T-cell (primary cell): ENCODE results near the gene FOXD2. TPM values are rescaled to one million over a fixed set of nuclear protein-coding genes. Genes with fewer than 3 reads are reported as not detected.

Experiments used
- ATAC-seq, 4 experiments: fragments of 200-7000 bp in 3 of 4; fragments of 150-1000 bp in 1 of 4; cut with Tn5 transposase; replicated peaks in 1 of 4; 1 replicate in 3 of 4; 2 replicates in 1 of 4; pipeline ENCODE4 v1.10.0; 2021; ENCODE audit warnings: moderate library complexity in 3 of 4, mild to moderate bottlenecking in 2 of 4, moderate number of reproducible peaks in 1 of 4
- CTCF ChIA-PET, 2 donors: fragments of 300-600 bp; sonication (Branson Sonifier 250); formaldehyde crosslinking; loops; one replicate each; lab custom pipeline; 2022; ENCODE audit warnings: antibody characterized with exemption in 2 of 2; lab: Charles Lee
- POLR2A ChIA-PET, 2 donors: fragments of 300-600 bp; sonication (Branson Sonifier 250); formaldehyde crosslinking; loops; one replicate each; lab custom pipeline; 2022; ENCODE audit warnings: antibody characterized with exemption in 2 of 2; lab: Charles Lee
- DNase-seq, 35 experiments: peaks; one replicate each; pipeline versions ENCODE4 v3.0.0 to v3.0.0-alpha.2; 2013 to 2023
- H3K27ac ChIP-seq: one replicate; pipeline ENCODE4 v1.5.1; 2013; ENCODE audit warnings: low read length
- H3K27me3 ChIP-seq, 2 experiments: replicated peaks in 1 of 2; 1 replicate in 1 of 2; 2 replicates in 1 of 2; pipeline versions ENCODE4 v1.6.1 to v1.7.0; 2013; ENCODE audit warnings: low read length in 1 of 2, mixed read lengths in 1 of 2; ENCODE audit not compliant: control insufficient read depth in 2 of 2, insufficient read depth in 2 of 2; ENCODE audit errors: extremely low read depth in 1 of 2
- H3K36me3 ChIP-seq, 2 donors: 1 replicate in 1 of 2; 2 replicates in 1 of 2; pipeline versions ENCODE4 v1.6.1 to v1.7.0; 2013; ENCODE audit warnings: low read length in 1 of 2; ENCODE audit not compliant: control insufficient read depth in 2 of 2, insufficient read depth in 1 of 2; ENCODE audit errors: extremely low read depth in 1 of 2
- H3K4me1 ChIP-seq, 2 experiments: 1 replicate in 1 of 2; 2 replicates in 1 of 2; pipeline versions ENCODE4 v1.6.1 to v1.7.0; 2013; ENCODE audit warnings: low read length in 2 of 2, mixed read lengths in 1 of 2; ENCODE audit not compliant: insufficient read depth in 2 of 2, control insufficient read depth in 1 of 2; ENCODE audit errors: extremely low read depth in 1 of 2
- H3K4me3 ChIP-seq, 2 donors: 1 replicate in 1 of 2; 2 replicates in 1 of 2; pipeline versions ENCODE4 v1.5.1 to v1.7.0; 2013; ENCODE audit warnings: mild to moderate bottlenecking in 2 of 2, low read length in 1 of 2, moderate library complexity in 1 of 2; ENCODE audit not compliant: control insufficient read depth in 1 of 2; ENCODE audit errors: extremely low read depth in 1 of 2
- H3K9me3 ChIP-seq: 2 replicates; pipeline ENCODE4 v1.7.0; 2013
- H3K27ac Mint-ChIP-seq, 2 donors: one replicate each; pipeline ENCODE4 v1.8.0; 2020 to 2021; ENCODE audit warnings: mild to moderate bottlenecking in 2 of 2, mixed read lengths in 2 of 2
- H3K27me3 Mint-ChIP-seq, 2 donors: one replicate each; pipeline ENCODE4 v1.8.0; 2021 to 2022; ENCODE audit warnings: mixed read lengths in 2 of 2
- H3K36me3 Mint-ChIP-seq: one replicate; pipeline ENCODE4 v1.8.0; 2021; ENCODE audit warnings: mixed read lengths
- H3K4me1 Mint-ChIP-seq, 3 donors: one replicate each; pipeline ENCODE4 v1.8.0; 2020 to 2022; ENCODE audit warnings: mixed read lengths in 3 of 3, mild to moderate bottlenecking in 1 of 3
- H3K4me3 Mint-ChIP-seq, 3 donors: one replicate each; pipeline ENCODE4 v1.8.0; 2020 to 2022; ENCODE audit warnings: mild to moderate bottlenecking in 3 of 3, mixed read lengths in 3 of 3, moderate library complexity in 3 of 3
- H3K9me3 Mint-ChIP-seq, 3 donors: one replicate each; pipeline ENCODE4 v1.8.0; 2020 to 2022; ENCODE audit warnings: mixed read lengths in 3 of 3
- WGBS: methylation state at CpG from one replicate; pipeline ENCODE4 v1.1.5; 2013; ENCODE audit warnings: missing lambda C conversion rate; ENCODE audit not compliant: insufficient coverage; 5-methylcytosine and 5-hydroxymethylcytosine counted together
- total RNA-seq, 35 experiments: library from RNA in 6 of 35; stranded (reverse) in 6 of 35; fragments of 120-200 nt in 1 of 35; gene quantifications; one replicate each; pipeline versions ENCODE4 v1.2.1 to v1.2.4 and lab custom pipeline; 2013 to 2026

The FOXD2 gene
- under 1 TPM; 0.42 to 0.76 (median 0.56) TPM for total RNA-seq
- 0.44 TPM for total RNA-seq (2013)
- total RNA-seq (lab: John Stamatoyannopoulos, UW) = 0.11 to 2.9 (median 0.91) reads per million in 29 experiments

DNA sequence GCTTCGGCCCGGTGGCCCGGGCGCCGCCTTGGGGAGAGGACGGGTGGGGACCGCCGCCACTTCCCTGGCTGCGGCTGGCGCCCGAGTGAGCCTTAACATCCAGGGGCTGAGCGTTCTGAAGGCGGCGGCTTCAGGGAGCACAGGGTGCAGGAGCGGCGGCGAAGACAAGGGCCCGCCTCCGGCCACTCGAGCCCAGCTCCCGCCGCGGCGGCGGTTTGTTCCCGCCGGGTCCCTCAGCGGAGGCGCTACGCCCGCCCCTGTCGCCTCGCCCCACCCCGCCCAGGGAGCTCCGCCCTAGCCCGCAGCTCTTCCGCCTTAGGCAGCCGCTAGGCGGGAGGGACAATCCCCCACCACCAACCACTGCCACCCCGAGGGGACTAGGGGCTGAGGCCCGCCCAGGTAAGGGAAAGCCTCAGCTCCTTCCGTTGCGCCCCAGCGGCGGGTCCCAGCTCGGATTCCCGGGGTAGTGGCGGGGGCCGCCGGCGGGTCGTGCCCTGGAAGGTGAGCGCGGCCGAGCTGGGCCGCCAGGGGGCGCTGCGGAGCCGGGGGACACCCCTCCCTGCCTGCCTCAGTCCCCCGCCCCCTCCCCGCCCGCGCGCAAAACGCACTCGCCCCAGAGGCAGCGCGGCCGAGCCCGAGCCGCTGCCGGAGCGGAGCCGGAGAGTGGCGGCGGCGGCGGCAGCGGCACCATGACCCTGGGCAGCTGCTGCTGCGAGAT, at the start of gene FOXD2:
TSS of gene FOXD2 (plus strand) at position 598 of the 718 bp plus-strand sequence. CDS start at position 690, 92 bp downstream.
- no peaks in the 10 kb centered on the region for H3K36me3 ChIP-seq
- peaks cover 5% of the 10 kb centered on the region for H3K36me3 Mint-ChIP-seq
- H3K27ac ChIP-seq = peak within 1 kb of the TSS; percentile 38
- no peaks in the 10 kb centered on the region for H3K9me3 ChIP-seq
- CTCF ChIA-PET = interaction anchor here (0.6 to 2.2 kb wide), 34 partner anchors 8 to 1315 kb away, joined by 3 to 24 read pairs (median 4); partner anchors contain the start of genes CMPK1 (in 1 of the 2) and STIL (in 1 of the 2)
- H3K9me3 Mint-ChIP-seq = no peaks in the 10 kb centered on the region
- H3K4me3 Mint-ChIP-seq = peak within 1 kb of the TSS in 2 of 3 donors; percentile 83 to 88
- WGBS = under 1% methylated on average over 80 of the region's 80 CpGs
- peaks cover 14 to 15% of the 10 kb centered on the region in 2 donors for H3K27me3 Mint-ChIP-seq
- H3K4me3 ChIP-seq = peak within 1 kb of the TSS; percentile 58 to 66
- POLR2A ChIA-PET = interaction anchor here in 1 of 2 donors (0.6 to 1.1 kb wide), 2 partner anchors 210 to 833 kb away, joined by 3 to 9 read pairs; partner anchors contain the start of gene MKNK1
- peaks cover 0 to 45% of the 10 kb centered on the region in 2 experiments for H3K4me1 ChIP-seq
- DNase-seq (peak; percentile 75 to 94 (median 86)), ATAC-seq (peak; percentile 85 to 87 (median 86))
- peak within 1 kb of the TSS in 1 of 2 donors; percentile 73 for H3K27ac Mint-ChIP-seq
- H3K4me1 Mint-ChIP-seq = peaks cover 30 to 34% (median 30%) of the 10 kb centered on the region in 3 donors
- peaks cover 15 to 65% of the 10 kb centered on the region in 2 experiments for H3K27me3 ChIP-seq

DNA sequence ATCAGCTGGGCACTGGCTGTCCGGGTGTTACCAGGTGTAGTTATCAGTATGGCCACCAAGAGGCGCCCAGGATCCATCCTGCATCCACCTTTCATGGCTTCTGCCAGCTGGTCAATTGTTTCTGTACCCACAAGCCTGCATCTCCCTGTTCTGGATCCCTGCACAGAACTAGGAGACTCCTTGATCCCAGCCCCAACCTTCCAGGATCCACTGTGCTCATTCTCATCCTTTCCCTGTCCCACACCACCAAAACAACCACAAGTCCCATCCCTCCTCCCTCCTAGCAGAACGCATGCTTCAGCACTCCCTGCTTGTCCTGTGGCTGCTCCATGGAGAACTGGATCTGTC, 49.0 kb upstream of the FOXD2 start:
- DNase-seq (peak in 21 of 35 experiments; percentile 3 to 47 (median 13)), ATAC-seq (peak in 1 of 4 experiments; percentile 34)
- ChIA-PET POLR2A (no interaction called here), CTCF (interaction anchor here in 1 of 2 donors (1.7 kb wide), 1 partner anchor 337 kb away, joined by 7 read pairs; no protein-coding TSS in a partner anchor)
- peaks cover 4 to 11% of the 10 kb centered on the region in 2 donors for H3K27me3 Mint-ChIP-seq
- H3K4me3 Mint-ChIP-seq = no peak overlapping the region
- H3K36me3 Mint-ChIP-seq = no peaks in the 10 kb centered on the region
- peaks cover 2 to 8% of the 10 kb centered on the region in 2 experiments for H3K27me3 ChIP-seq
- H3K4me1 ChIP-seq = peaks cover 0 to 4% of the 10 kb centered on the region in 2 experiments
- peaks cover 0 to 2% (median 0%) of the 10 kb centered on the region in 3 donors for H3K4me1 Mint-ChIP-seq
- no peak overlapping the region for H3K27ac ChIP-seq
- H3K4me3 ChIP-seq = no peak overlapping the region
- no peak overlapping the region for H3K27ac Mint-ChIP-seq
- H3K36me3 ChIP-seq = no peaks in the 10 kb centered on the region
- no peaks in the 10 kb centered on the region for H3K9me3 ChIP-seq
- 29% methylated on average over 3 of the region's 3 CpGs for WGBS
- H3K9me3 Mint-ChIP-seq = no peaks in the 10 kb centered on the region

DNA sequence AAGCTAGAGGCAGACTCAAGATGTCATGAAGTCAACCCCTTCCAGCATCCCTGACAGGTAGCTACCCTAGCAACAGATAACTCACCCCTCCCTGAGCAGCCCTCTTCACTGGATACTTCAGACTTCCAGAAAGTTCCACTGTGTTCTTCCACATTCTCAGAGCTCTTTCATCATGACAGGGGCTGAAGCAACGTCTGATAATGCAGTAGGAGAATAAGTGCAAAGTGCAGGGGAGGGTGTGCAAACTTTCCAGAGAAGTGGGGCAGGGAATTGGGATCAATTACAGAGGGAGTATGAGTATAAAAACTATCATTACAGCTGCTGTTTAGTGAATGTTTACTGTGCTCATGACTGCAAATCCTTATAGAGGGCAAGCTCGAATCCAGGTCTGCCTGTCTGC, 48.1 kb upstream of the FOXD2 start:
- Histone ChIP-seq H3K9me3 (no peaks in the 10 kb centered on the region), H3K27ac (no peak overlapping the region), H3K36me3 (no peaks in the 10 kb centered on the region), H3K4me3 (no peak overlapping the region), H3K4me1 (peaks cover 0 to 4% of the 10 kb centered on the region in 2 experiments), H3K27me3 (peaks cover 2 to 8% of the 10 kb centered on the region in 2 experiments)
- H3K4me3 Mint-ChIP-seq = no peak overlapping the region
- ATAC-seq (no peak), DNase-seq (no peak)
- ChIA-PET CTCF (interaction anchor here (0.6 to 2.2 kb wide), 4 partner anchors 332 to 860 kb away, joined by 3 to 7 read pairs (median 7); no protein-coding TSS in a partner anchor), POLR2A (no interaction called here)
- no CpG with 5 or more reads among the region's 2 CpGs for WGBS
- H3K36me3 Mint-ChIP-seq = no peaks in the 10 kb centered on the region
- H3K9me3 Mint-ChIP-seq = no peaks in the 10 kb centered on the region
- H3K27me3 Mint-ChIP-seq = peaks cover 11 to 16% of the 10 kb centered on the region in 2 donors
- no peak overlapping the region for H3K27ac Mint-ChIP-seq
- peaks cover 0 to 2% (median 0%) of the 10 kb centered on the region in 3 donors for H3K4me1 Mint-ChIP-seq

DNA sequence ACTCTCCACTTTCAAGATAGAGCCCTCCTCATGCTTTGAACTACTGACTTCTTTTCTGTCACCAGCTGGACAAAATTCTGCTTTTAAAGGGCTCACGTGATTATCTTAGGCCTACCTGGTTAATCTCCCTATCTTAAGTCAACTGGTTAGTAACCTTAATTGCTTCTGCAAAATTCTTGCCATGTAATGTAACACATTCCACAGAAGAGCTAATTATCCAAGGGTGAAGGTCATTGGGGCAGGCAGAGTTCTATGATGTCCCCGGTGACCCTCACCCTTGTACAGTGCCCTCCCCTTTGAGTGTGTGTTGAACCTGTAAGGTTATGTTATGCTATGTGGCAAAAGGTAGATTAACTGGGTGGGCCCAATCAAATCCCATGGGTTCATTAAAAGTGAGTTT, 47.0 kb upstream of the FOXD2 start:
- no peak for DNase-seq
- no peak overlapping the region for H3K27ac Mint-ChIP-seq
- H3K4me1 ChIP-seq = peaks cover 0 to 4% of the 10 kb centered on the region in 2 experiments
- H3K36me3 Mint-ChIP-seq = no peaks in the 10 kb centered on the region
- POLR2A ChIA-PET = no interaction called here
- H3K4me3 Mint-ChIP-seq = no peak overlapping the region
- no CpG with 5 or more reads among the region's 2 CpGs for WGBS
- H3K4me1 Mint-ChIP-seq = peaks cover 0 to 2% (median 0%) of the 10 kb centered on the region in 3 donors
- no peak overlapping the region for H3K4me3 ChIP-seq
- H3K9me3 Mint-ChIP-seq = no peaks in the 10 kb centered on the region
- CTCF ChIA-PET = interaction anchor here (0.6 to 2.2 kb wide), 2 partner anchors 68 to 335 kb away, joined by 3 to 7 read pairs; no protein-coding TSS in a partner anchor
- H3K27me3 Mint-ChIP-seq = peaks cover 17 to 23% of the 10 kb centered on the region in 2 donors
- peaks cover 2 to 8% of the 10 kb centered on the region in 2 experiments for H3K27me3 ChIP-seq
- ATAC-seq = no peak
- H3K9me3 ChIP-seq = no peaks in the 10 kb centered on the region
- H3K27ac ChIP-seq = no peak overlapping the region
- no peaks in the 10 kb centered on the region for H3K36me3 ChIP-seq

DNA sequence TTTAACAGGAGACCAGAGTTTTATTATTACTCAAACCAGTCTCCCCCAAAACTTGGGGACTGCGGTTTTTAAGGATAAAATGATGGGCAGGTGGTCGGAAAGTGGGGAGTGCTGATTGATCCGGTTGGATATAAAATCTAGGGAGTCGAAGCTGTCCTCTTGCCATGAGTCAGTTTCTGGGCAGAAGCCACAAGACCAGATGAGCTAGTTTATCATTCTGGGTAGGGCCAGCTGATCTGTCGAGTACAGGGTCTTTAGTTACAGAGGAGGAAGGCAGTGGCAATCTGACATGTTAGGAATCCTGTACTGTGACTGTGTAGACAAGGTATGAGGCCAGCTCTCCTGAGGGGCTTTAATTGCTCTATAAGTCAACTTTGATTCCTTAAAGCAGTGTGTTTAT, 44.7 kb upstream of the FOXD2 start:
- peaks cover 0 to 2% (median 0%) of the 10 kb centered on the region in 3 donors for H3K4me1 Mint-ChIP-seq
- H3K27me3 ChIP-seq = peaks cover 2 to 14% of the 10 kb centered on the region in 2 experiments

DNA sequence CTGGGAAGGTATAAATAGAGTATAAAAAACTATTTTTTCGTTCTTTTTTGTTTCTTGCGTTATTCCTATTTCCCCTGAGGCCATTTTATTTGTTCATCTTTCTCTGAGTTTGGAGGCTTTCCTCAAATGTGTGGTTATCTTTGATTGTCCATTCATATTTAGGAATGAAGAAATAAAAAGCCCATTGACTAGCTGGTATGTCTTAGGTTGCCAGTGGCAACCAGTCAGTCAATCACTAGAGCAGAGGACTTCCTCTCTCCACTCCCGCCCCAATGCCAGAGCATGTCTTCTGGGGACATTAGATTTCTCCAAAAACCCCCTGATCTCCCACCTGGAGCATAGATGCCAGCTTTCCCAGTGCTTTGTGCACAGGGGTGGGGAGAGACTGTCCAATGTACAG, 42.4 kb upstream of the FOXD2 start:
- Histone ChIP-seq H3K27me3 (peaks cover 0 to 18% of the 10 kb centered on the region in 2 experiments), H3K36me3 (no peaks in the 10 kb centered on the region), H3K4me3 (no peak overlapping the region), H3K27ac (no peak overlapping the region), H3K9me3 (no peaks in the 10 kb centered on the region), H3K4me1 (no peaks in the 10 kb centered on the region)
- Mint-ChIP-seq H3K4me3 (no peak overlapping the region), H3K27ac (no peak overlapping the region), H3K4me1 (no peaks in the 10 kb centered on the region), H3K9me3 (no peaks in the 10 kb centered on the region), H3K36me3 (no peaks in the 10 kb centered on the region), H3K27me3 (peaks cover 32 to 50% of the 10 kb centered on the region in 2 donors)
- POLR2A ChIA-PET = interaction anchor here in 1 of 2 donors (0.6 kb wide), 1 partner anchor 57 kb away, joined by 7 read pairs; no protein-coding TSS in a partner anchor
- CTCF ChIA-PET = no interaction called here
- no CpG with 5 or more reads among the region's 3 CpGs for WGBS
- no peak for ATAC-seq
- DNase-seq = no peak

More for the DNA sequence above, 44.7 kb upstream of the FOXD2 start:
- Histone ChIP-seq H3K9me3 (no peaks in the 10 kb centered on the region), H3K36me3 (no peaks in the 10 kb centered on the region), H3K4me3 (no peak overlapping the region), H3K27ac (no peak overlapping the region), H3K4me1 (peaks cover 0 to 4% of the 10 kb centered on the region in 2 experiments)
- H3K27ac Mint-ChIP-seq = no peak overlapping the region
- ATAC-seq (no peak), DNase-seq (no peak)
- 94% methylated on average over 4 of the region's 5 CpGs for WGBS
- ChIA-PET POLR2A (interaction anchor here in 1 of 2 donors (0.7 kb wide), 1 partner anchor 95 kb away, joined by 5 read pairs; no protein-coding TSS in a partner anchor), CTCF (interaction anchor here in 1 of 2 donors (0.7 kb wide), 1 partner anchor 345 kb away, joined by 3 read pairs; no protein-coding TSS in a partner anchor)
- no peak overlapping the region for H3K4me3 Mint-ChIP-seq
- peaks cover 23 to 36% of the 10 kb centered on the region in 2 donors for H3K27me3 Mint-ChIP-seq
- no peaks in the 10 kb centered on the region for H3K36me3 Mint-ChIP-seq
- no peaks in the 10 kb centered on the region for H3K9me3 Mint-ChIP-seq
